GM21360 (cell line): Measurements from ENCODE around the gene IGF1R.
"Not testable (repeated sequence)": the region's sequence is repeated elsewhere in the genome, so short reads cannot be mapped to it uniquely, and the experiment has no call there.

Source experiments
- ATAC-seq: cut with Tn5 transposase; IDR thresholded peaks from one replicate; pipeline ENCODE4 v1.9.1; 2021; ENCODE audit warnings: mild to moderate bottlenecking, moderate library complexity; ENCODE audit not compliant: unreplicated experiment

The IGF1R gene

DNA sequence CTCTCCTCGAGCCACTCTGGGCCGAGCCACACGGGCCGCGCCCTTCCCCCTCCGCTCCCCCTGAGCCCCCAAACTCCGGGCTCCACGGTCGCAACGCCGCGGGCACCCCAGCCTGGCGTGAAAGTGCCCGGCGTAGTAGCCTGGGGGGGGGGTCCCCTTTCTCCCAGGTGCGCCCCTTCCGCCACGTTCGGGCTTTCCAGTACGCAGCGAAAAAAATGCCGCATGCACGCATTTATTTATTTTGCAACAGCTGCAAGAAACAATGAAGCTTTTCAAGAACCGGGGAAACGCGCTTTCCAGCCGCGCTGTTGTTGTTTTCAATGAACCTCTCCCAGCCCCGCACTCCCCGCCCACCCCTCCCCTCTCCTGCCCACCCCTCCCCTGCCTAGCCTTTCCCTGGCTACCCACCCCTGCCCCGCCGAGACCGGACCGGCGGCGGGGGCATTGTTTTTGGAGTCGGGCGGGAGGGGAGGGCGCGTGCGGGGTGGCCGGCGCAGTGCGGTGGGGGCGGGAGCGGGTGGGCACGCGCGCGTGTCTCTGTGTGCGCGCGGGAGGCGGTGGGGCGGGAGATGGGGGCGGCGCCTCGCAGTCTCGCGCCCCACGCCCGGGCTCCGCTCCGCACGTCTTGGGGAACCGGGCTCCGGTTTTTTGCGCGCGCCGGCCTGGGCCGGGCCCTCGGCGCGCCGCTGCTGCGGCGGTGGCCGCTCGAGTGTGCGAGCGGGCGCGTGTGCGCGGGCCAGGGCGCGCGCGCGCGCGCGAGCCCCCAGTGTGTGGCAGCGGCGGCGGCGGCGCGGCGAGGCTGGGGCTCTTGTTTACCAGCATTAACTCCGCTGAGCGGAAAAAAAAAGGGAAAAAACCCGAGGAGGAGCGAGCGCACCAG is at the start of gene IGF1R:
Gene IGF1R, plus strand, starts transcription at position 766 of the 880 bp plus-strand sequence. CDS start 1,043 bp downstream, outside the sequence.
- ATAC-seq, result peak; percentile 71

DNA sequence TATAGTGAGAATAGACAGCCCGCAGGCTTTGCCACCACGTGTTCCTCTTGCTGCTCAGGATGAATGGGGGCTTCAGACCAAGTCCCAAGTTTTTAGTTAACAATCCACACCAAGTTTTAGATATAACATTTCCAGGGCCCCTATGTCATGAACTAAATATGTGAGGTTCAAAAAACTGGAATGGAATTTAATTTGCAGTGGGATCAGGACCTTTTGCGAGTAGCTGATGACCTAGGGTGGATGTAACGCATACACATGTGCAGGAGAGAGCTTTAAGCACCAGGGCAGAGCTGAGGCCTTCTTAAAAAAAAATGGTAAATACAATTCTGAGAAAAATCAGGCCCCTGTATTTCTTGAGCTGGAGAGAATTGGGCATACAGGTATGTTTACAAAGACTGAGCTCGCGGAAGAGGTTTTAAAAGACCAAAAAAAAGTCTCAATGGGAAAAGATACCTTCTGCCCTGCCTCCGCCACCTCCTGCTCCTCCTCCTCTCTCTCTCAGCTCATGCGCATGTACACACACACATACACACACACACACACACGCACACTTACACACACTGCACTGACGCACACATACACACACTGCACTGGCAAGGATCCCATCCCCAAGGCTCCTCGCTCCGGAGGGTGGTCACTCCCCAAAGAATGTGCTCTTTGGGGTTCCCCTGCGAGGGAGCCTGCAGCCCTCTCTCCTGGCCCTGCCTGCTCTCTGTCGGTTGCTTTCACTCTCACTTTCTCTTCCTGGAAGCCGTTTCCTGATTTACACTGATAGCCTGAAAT is 48.2 kb upstream of the IGF1R start:
- peak; percentile 95 for ATAC-seq

DNA sequence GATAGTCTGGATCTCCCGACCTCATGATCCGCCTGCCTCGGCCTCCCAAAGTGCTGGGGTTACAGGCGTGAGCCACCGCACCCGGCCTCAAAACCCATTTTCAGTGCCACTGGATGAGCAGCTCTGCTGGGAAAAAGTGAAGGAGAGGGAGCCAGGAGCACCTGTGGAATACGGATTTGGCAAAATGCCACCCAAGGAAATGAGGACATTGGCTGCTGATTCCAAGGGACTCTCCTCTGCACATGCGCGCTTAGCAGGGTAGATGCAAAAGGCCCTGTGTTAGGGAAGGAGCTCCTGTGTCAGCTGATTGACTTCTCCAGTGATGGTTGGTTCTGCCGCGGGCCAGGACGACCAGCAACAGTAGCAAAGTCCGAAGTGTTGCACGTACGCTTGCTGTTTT is 43.4 kb upstream of the IGF1R start:
- no peak for ATAC-seq

DNA sequence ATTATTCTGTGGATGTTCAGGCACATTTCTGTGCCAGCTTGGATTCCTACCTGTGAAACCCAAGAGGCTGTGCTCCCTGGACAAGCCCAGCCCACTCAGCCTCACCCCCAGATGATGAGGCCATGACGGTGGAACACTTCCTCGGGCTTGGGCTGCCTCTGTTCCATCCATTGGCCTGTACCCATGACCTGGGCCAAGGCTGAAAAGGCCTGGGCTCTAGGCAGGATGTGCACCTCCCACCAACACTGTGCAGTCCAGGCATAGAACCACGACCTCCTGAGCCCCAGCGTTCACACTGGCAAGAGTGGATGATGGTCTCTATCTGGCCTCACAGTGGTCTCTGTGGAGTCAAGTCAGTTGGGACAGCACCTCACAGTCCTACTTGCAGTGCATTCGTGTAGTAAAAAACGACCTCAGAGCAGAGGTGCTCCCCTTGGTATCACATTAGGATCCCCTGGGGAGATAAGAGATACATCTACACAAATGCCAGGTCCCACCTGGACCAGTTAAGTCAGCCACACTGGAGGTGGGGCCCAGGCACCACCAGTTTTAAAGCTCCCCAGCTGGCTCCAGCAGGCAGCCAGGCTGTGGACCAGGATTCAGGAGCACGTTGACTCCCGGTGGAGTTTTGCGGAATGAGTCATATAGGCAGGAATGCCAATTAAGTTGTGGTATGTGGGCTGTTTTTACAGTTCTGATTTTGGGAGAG is 39.0 kb upstream of the IGF1R start:
- no peak for ATAC-seq

DNA sequence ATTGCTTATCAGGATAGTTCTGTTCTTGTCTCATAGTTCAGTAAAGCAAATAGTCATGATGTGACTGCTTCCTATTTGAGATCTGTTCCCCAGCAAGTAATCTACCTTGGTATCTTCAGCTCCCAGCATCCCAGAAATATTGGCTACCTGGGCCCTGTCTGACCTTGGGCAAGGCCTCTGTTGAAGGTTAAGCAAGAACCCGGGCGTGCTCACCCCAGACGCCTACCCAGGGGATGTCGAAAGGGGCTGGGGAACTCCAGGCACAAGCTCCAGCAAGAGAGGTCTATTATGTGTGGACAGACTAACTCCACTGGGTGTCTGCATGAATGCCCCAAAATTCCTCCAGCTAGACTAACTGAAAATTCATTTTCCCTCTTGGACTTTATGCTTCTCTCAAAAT is 37.3 kb upstream of the IGF1R start:
- no peak for ATAC-seq

DNA sequence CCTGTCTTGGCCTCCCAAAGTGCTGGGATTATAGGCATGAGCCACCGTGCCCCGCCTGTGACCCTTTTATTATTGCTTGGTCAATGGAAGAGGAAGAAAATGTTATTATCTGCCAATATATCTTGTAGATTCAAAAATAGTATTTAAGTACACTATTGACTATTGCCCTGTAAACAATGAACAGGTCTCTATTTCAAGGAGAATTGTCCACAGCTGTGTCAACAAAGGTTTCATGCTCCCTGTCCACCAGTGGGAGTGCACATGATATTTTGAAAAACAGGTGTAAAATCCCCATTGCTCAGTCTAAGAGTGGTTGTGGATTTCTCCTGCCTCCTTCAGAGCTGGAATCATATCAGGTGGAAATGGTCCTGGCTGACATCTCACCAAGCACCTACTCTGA is 36.5 kb upstream of the IGF1R start:
- ATAC-seq, result no peak

DNA sequence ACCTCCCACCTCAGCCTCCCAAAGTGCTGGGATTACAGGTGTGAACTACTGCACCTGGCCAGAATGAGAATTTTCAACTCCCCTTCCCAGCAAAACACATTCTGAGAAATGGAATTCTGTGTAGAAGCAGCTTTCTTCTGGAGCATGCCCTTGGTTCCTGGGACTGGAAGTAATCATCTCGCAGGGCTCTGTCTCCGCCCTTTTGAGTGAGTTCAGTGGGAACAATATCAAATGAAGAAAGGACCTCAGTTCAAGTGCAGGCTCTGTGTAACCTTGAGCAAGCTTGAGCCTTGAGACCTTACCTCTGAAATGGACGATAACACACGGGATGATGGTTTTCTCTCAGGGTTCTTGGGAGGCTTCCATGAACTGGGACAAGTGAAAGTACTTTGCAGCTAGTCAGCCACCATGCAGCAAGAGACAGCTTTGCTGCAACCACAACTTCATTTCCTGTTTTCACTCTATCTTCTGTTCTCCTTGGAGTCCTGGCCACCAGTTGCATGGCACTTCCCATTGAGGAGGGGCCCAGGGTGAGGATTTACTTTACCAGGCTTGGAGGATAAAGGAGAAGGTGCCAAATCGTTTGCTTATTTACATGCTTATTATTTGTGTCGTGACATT is 35.7 kb upstream of the IGF1R start:
- no peak for ATAC-seq

DNA sequence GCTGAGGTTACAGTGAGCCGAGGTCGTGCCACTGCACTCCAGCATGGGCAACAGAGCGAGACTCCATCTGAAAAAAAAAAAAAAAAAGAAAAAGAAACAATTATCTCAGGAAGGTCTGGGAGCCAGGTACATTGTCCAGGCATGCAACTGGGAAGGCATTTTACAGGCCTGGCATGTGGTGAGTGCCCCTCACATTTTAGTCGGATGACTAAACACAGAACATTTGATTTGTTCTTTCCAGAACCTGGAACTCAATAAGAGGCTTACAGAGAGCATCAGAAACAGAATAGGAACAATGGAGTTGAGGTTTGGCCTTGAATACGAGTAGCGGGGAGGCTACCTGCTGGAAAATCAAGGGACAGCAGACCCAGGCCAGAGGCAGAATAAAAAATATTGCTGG is 33.7 kb upstream of the IGF1R start:
- ATAC-seq, result no peak

DNA sequence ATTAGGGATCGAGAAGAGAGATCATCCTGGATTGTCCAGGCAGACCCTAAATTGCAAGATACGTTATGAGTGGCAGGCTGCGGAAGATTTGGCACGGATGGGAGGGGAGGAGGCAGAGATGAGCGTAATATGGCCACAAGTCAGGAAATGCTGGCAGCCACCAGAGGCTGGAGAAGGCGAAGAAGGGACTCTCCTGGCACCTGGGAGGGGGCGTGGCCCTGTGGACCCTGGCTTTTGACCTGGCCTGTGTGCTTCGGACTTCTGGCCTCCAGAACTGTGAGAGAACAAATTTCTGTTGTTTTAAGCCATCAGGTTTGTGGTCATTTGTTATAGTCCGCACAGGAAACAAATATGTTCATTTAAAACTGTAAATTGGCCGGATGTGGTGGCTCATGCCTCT is 31.9 kb upstream of the IGF1R start:
- no peak for ATAC-seq

DNA sequence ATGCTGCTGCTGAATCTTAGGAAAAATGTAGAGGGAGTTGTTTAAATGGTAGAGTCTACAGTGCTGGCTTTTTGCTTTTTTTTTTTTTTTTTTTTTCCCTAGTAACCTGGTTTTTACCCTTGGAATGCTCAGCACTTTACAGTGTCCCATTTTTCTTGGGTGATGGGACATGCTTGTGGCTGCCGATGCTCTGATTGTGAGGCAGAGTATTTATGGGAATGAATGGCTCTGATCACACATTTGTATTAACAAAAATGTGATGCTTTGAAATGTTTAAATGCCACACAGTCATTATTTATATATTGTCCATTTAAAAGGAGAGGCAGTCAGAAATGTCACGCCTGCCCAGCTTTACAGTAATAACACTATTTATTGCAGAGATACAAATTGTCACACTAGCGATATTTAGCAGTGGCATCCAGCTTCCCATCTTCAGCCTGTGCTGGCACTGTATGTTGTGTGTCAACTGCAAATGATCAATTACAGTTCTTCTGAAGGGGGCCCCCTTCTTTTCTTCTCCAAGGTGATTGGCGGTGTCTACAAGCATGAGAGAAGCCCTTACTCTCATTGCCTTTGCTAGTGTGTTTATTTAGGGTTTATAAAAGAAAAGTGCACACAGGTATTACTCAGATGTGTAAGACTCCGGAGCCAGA is 30.9 kb upstream of the IGF1R start:
- ATAC-seq, result no peak

DNA sequence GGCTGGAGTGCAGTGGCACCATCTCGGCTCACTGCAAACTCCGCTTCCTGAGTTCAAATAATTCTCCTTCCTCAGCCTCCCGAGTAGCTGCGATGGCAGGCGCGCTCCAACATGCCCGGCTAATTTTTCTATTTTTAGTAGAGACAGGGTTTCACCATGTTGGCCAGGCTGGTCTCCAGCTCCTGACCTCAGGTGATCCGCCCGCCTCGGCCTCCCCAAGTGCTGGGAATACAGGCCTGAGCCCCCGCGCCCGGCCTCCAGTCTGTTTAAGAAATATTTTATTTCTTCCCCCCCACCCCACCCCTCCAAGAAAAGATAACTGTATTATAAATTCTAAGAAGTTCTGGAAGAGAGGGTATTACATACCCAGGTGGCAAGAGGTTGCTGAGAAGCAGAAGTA is 29.8 kb upstream of the IGF1R start:
- not testable (repeated sequence) for ATAC-seq

DNA sequence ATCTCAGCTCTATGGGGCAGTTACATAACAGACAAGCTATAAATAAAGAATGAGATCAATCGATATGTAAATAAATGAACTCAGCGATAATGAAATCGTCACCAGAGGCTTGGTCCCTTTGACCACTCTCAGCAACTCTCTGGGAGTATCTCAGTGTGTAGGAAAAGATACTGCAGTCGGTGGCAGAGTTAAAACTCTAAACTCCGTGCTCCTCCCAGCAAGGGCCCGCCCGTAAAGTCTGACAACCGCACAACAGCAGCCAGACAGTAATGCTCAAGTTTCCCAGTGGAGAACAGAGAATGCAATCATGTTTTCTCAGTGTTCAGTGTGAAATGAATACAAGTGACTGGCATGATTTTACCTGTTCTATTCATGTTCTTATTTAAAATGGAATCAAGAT is 28.3 kb upstream of the IGF1R start:
- ATAC-seq, result no peak

DNA sequence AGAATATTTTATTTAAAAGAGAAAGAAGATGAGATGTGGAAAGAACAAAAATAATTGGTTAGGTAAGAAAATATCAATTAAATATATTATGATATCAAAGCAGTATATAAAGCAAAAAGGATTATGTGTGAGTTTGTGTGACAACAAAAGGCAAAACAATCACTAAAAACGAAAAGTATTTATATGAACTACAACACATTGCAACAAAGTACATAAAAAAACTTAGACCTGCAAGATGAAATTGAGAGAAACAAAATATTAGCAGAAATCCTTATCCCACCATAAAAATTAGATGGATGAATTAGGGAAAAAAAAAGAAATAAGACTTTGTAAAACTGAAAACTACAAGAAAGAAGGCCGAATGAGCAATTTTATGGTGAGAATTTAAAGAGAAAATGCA is 27.3 kb upstream of the IGF1R start:
- ATAC-seq, result no peak

DNA sequence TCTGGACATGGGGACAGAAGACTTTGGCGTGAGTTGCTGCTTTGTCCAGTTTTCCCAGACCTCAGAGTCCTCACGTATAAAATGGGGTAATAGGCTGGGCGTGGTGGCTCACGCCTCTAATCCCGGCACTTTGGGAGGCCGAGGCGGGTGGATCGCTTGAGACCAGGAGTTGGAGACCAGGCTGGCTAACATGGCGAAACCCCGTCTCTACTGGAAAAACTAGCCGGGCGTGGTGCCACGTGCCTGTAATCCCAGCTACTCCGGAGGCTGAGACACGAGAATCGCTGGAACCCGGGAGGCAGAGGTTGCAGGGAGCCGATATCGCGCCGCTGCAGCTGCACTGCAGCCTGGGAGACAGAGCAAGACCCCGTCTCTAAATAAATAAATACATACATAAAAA is 22.7 kb upstream of the IGF1R start:
- ATAC-seq, result no peak

DNA sequence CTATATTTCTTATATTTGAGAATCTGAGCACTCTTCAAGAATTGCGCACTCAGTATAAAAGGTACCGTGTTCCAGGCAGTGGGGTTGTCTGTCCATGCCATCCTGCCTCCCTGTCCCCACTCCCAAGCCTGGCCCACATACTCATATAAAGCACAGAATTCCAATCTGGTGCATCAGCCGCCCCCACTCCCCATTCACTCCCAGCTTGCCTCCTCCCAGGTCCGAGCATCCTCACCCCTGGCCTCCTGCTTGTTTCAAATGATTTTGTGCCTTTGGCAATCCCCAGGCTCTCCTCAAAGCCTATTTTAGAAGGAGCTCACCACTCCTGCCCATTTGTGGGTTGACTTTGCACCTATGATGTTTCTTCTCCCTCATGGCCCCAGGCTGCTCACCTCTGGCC is 22.2 kb upstream of the IGF1R start:
- no peak for ATAC-seq

DNA sequence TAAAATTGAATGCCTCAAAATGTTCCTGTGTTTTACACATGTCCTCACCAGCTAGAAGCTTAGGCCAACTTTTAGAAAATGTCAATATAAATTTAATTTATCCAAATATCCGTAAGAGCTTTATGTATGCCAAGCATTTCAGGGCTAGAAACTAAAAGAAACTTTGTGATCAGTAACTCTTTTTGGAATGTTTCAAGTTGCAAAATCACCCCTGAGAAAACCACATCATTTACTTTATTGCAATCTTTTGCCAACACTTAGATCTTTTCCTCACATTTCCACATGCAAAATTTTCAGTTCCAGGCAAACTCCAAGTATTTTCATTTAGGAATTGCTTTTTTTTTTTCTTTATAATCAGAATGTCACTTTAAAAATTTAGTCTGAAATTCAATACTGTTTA is 20.1 kb upstream of the IGF1R start:
- no peak for ATAC-seq

DNA sequence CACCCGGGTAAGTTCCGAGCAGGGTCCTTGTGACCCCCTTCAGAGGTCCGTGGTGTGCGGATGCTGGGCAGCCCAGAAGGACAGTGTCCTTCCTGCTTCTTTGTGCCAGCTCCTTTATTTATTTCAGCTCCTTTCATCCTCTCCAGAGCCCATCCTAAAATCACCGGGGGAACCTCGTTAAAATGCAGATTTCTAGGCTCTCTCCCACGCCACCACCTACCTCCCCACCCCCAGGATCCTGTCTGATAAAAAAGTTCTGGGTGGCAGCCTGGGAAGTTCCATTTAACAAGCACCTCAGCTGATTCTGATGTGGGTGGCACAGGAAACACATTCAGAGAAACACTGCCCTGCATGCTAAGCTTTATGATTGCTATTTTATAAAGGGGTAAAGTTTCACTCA is 12.5 kb upstream of the IGF1R start:
- no peak for ATAC-seq

DNA sequence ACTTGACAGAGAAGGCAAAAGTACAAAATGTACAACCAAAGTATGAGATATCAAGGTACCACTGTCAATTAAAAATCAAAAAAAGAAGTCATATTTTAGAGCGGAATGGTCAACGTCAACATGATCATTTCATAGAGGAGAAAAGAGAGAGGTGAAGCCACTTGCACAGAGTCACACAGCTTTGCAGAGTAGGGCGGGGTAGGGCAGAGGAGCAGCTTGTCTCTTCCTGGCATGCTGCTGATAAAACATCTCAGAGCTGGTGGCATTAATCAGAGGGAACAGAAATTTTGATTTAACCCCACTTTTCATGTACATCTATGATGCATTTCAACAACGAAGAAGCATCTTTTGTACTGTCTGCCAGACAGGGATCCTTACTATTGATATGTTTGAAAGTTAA is 5.2 kb upstream of the IGF1R start:
- ATAC-seq, result no peak

DNA sequence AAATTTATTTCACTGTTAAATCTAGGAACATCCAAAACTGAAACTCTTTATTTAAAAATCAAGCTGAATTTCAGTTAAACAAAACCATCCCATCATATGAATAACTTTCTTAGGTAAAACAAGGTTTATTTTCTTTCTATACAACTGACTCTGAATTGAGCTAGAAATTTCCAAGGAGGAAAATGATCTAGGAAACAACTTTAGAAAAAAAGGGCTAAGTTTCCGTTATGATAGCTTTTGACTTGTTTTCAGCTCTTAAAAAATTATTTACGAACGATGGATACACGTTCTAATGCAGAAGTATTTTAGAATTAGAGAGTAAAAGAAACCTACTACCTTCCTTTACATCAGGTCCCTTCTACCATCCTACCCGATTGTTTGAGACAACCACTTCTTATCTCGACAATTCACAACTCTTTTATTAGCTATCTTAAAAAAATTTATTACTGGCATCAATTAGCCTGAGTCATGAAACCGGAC is 1.8 kb upstream of the IGF1R start:
- ATAC-seq, result no peak

DNA sequence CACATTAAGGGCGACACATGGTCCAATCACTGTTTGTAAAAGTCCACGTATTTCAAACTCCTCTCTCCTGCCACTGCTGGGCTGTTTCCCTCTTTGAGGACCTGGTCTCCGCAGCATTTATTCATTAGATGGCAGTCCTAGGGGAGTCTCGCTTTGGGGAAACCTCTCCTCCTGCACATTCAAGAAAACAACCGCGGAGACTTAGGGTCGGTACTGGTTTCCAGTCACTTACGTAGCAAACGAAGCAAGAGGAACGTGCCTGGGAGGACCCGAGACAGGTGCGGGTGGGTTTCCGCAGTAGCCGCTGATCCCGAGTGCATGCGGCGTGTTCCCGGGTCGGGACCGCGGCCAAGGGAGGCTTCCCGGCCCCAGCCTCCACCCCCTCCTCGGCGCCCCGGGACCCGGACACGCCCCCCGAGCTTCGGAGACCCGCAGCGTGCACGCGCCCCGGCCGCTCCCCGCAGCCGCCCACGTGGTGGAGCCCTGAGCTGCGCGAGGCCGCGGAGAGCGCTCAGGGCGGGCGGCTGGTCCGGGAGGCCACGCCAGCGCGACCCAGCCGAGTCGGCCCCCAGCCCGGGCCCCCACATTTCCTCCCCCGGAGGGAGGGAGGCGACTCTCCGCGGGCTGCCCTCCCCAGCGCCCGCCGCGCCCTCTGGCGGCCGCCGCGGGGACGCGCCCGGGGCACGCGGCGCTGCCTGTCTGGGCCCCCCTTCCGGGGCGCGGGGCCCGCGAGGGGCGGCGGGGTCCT is 1.1 kb upstream of the IGF1R start:
- peak; percentile 41 for ATAC-seq
